GM19035 (cell line): Measurements from ENCODE around the gene KRTAP20-2.

Source experiments
- ATAC-seq: cut with Tn5 transposase; IDR thresholded peaks from one replicate; pipeline ENCODE4 v1.9.1; 2021; ENCODE audit not compliant: unreplicated experiment

Gene KRTAP20-2

GRCh38 chr21:30672985-30673650 is 38.1 kb downstream of the KRTAP20-2 start:
- no peak for ATAC-seq

GRCh38 chr21:30674312-30674711 is 39.3 kb downstream of the KRTAP20-2 start:
- ATAC-seq = no peak

GRCh38 chr21:30676737-30677136 is 41.7 kb downstream of the KRTAP20-2 start:
- no peak for ATAC-seq

DNA sequence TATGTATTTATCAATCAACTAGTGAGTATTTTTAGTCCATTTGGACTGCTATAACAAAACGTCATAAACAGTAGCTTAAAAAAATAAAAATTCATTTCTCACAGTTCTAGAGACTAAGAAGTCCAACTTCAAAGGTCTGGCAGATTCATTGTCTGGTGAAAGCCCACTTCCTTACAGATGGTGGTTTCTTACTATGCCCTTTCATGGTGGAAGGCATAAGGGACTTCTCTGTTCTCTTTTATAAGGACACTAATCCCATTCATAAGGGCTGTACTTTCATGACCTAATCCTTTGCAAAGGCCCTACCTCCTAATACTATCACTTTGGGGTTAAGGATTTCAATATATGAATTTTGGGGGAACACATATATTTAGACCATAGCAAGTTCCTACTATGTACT is 45.6 kb downstream of the KRTAP20-2 start:
- ATAC-seq = no peak

- no peak for ATAC-seq
These were observed 49.5 kb downstream of the KRTAP20-2 start for GRCh38 chr21:30684506-30684905.
